ENCODE results near the gene GMPS. TPM values are rescaled to one million over a fixed set of nuclear protein-coding genes. Genes with fewer than 3 reads are reported as not detected.
"Not testable (repeated sequence)": the region's sequence is repeated elsewhere in the genome, so short reads cannot be mapped to it uniquely, and the experiment has no call there.

The GMPS gene
- total RNA-seq, 4 donors from 2014 or later: 30.0 to 46.4 (median 37.6) TPM

DNA sequence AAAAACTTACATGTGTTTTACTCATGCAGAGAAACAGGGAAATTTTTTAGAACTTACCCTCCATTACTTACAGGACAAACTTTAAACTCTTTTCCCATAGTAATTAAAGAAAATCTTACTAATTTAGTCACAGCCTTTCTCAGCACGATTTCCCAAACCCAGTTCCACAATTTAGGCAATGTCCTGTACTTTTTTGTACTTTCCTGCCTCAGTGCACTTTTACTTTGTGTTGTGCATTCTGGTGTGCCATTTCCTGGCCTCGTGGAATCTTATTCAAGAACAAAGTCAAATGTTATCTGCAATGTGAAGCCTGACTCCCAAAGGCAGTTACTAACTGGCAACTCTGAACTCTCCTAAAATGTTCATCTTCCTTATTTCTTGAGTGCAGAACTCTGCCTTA, 18.1 kb upstream of the GMPS start:
- 28 to 29% methylated on average over 2 of the region's 2 CpGs for WGBS, 2 donors
- DNase-seq (ENCODE audit: low spot score in 2 of 2): no peak
- TF ChIP-seq, protein P1, sequence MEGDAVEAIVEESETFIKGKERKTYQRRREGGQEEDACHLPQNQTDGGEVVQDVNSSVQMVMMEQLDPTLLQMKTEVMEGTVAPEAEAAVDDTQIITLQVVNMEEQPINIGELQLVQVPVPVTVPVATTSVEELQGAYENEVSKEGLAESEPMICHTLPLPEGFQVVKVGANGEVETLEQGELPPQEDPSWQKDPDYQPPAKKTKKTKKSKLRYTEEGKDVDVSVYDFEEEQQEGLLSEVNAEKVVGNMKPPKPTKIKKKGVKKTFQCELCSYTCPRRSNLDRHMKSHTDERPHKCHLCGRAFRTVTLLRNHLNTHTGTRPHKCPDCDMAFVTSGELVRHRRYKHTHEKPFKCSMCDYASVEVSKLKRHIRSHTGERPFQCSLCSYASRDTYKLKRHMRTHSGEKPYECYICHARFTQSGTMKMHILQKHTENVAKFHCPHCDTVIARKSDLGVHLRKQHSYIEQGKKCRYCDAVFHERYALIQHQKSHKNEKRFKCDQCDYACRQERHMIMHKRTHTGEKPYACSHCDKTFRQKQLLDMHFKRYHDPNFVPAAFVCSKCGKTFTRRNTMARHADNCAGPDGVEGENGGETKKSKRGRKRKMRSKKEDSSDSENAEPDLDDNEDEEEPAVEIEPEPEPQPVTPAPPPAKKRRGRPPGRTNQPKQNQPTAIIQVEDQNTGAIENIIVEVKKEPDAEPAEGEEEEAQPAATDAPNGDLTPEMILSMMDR (IDR thresholded peaks at IDR 0.05): no peak
- TF ChIP-seq POLR2A (IDR thresholded peaks at IDR 0.05): no peak
- H3K4me3 ChIP-seq (ENCODE audit: low read depth, poor library complexity, severe bottlenecking): peak overlapping the region; percentile 97
- intact Hi-C loops (cut with DNase I; ENCODE audit: low total_unique reads): no loop called here

DNA sequence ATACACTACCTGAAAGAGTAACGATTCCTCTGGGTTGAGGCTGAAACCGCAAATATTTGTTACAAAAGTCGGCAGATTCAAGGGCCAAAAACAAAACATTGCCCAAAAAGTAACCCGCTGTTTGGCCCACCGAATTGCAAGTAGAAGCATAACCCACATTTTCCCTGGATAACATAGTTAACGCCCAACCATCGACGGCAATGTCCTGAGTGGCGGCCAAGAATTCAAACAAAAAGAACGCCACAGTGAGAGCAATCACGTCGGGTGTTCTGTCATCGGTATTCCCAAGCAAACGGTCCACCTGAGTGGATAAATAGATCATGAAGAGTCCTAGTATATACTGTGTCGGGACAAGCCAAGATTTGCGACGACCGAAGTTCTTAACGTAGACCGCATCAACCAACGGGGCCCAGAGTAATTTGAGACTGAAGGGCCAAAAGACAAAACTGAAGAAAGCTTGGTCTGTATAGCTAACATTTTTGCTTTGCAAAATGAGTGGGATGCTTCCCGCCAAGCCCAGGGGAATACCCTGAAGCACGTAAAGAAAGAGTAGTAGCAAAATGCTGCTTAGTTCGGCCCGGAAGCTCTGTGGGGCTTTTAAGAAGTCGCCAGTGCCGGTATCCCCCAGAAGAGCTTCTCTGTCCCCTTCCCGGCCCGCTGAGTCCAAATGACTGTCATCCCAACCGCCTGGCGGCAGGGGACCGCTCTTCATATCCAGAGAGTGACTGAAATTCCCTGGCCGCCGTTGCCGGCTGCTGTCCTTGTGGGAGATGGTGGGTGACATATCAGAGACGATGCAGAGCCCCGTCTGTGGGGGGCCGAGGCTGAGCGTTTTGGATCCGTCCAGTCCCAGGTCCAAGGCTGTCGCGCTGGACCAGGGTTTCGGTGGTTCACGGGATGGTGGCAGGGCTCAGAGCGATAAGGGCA, 17.0 kb upstream of the GMPS start:
- intact Hi-C loops (cut with DNase I; ENCODE audit: low total_unique reads): no loop called here
- WGBS, 2 donors: 1% methylated on average over 43 to 44 of the region's 45 CpGs
- DNase-seq (ENCODE audit: low spot score in 2 of 2): peak; percentile 28 to 90
- TF ChIP-seq, protein P1 (IDR thresholded peaks at IDR 0.05): no peak
- no peak for TF ChIP-seq POLR2A (IDR thresholded peaks at IDR 0.05)
- H3K4me3 ChIP-seq (ENCODE audit: low read depth, poor library complexity, severe bottlenecking): peak overlapping the region; percentile 97

DNA sequence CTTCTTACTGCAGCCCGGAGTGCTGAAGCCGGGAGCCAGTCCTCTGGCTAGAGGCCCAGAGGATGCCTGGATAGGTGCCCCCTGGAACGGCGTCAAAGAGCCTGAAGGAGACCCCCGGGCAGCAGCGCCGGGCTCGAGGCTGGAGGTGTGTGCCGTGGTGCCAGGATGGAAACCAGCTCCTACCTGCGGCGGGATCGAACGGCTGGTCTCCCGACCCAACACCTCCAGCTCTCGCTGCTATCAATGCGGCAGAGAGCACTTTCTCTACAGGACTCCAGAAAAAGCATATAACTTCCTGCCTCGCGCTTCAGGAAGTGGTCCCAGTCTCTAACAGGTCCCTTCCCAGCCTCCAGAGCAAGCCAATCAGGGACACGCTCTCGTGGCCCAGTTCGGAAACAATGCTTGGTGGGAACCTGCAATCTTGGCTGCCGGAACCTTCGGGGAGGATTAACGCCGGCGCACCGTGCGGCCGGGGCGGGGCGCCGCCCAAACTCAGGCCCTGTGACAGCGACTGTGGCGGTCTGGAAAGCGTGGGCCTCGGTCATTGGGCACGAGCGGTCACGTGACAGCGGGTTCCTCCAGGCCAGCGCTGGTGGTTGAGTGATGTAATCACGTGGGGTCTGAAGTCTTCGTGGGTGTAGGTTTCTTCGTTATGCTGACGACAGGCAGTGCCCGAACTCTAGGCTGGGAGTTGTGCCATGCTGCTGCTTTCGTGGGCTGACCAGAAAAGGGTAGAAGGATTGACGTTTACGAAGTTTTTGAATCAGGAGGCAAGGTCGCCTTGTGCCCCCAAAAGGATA, 16.1 kb upstream of the GMPS start, which contains the start of gene SLC33A1:
Gene SLC33A1, minus strand, starts transcription at position 287 of the 800 bp plus-strand sequence. CDS start 430 bp downstream, outside the sequence.
- TF ChIP-seq POLR2A (IDR thresholded peaks at IDR 0.05): peak in 1 of 2 donors; percentile 66
- TF ChIP-seq, protein P1 (IDR thresholded peaks at IDR 0.05): no peak
- intact Hi-C loops (cut with DNase I; ENCODE audit: low total_unique reads): no loop called here
- peak; percentile 99 to 100 for DNase-seq (ENCODE audit: low spot score in 2 of 2)
- WGBS, 2 donors: 0 to 1% methylated on average over 43 to 48 of the region's 50 CpGs
- H3K4me3 ChIP-seq (ENCODE audit: low read depth, poor library complexity, severe bottlenecking): peak within 1 kb of the TSS; percentile 97

DNA sequence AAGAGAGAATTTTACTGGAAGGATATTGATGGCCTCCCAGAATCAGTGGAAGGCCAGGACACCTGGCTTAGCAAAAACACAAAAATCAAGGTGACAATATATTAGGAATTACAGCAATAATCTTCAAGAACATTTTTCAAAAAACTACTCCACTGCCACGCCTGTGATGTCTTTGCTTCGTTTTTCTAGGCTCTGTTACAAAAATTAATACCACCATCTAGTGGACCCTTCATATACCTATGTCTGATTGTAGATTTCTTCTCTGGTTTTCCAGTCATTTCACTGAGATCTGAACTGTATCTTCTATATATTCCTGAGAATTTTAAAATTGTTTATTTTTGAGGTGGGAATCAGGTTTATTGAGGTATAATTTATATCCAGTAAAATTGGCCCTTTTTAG, 10.6 kb upstream of the GMPS start:
- WGBS, 2 donors: 13 to 15% methylated on average over 2 of the region's 2 CpGs
- TF ChIP-seq POLR2A (IDR thresholded peaks at IDR 0.05): no peak
- TF ChIP-seq, protein P1 (IDR thresholded peaks at IDR 0.05): no peak
- H3K4me3 ChIP-seq (ENCODE audit: low read depth, poor library complexity, severe bottlenecking): no peak overlapping the region
- DNase-seq (ENCODE audit: low spot score in 2 of 2): no peak
- intact Hi-C loops (cut with DNase I; ENCODE audit: low total_unique reads): no loop called here

GRCh38 chr3:155860424-155860823, 10.0 kb upstream of the GMPS start:
- 91 to 97% methylated on average over 5 of the region's 5 CpGs for WGBS, 2 donors

More at GRCh38 chr3:155860424-155860823, 10.0 kb upstream of the GMPS start:
- DNase-seq (ENCODE audit: low spot score in 2 of 2); H3K4me3 ChIP-seq (ENCODE audit: low read depth, poor library complexity, severe bottlenecking); intact Hi-C loops (cut with DNase I; ENCODE audit: low total_unique reads): not testable (repeated sequence)
